Heart left ventricle (tissue), 13 donors: ENCODE results near the gene C20orf96.

ENCODE experiments used
- POLR2A ChIP-seq, 2 donors: fragments of 450-650 bp; IDR thresholded peaks; one replicate each; pipeline ENCODE4 v1.6.1; 2017; ENCODE audit warnings: antibody characterized with exemption in 2 of 2, mild to moderate bottlenecking in 2 of 2, moderate library complexity in 2 of 2
- TF ChIP-seq, protein P1 (sequence below), 12 donors: fragments of 200-600 bp; sonication (generic) in 4 of 12; IDR thresholded peaks; one replicate each; pipeline versions ENCODE4 v1.5.0 to v1.8.0; 2018 to 2022; ENCODE audit warnings: antibody characterized with exemption in 12 of 12, mild to moderate bottlenecking in 5 of 12
- donor health status: ischemic (EF 13 %, LVEDD 7.1; RV severe dilation, severe dysfunction).
- donor health status: DM: no; HTN: yes; CAD: no.
- donor health status: DM: no; HTN: no; CAD: no.
- donor health status: ischemic (EF 25% LVEDD 6.9; RV normal size, moderate dysfunction).
- donor health status: ischemic (EF 25% LVEDD 5.7; RV mildly dilated, moderate dysfunction).
- donor health status: ischemic (EF 35%, LVEDD 5.7; RV mildly dilated, moderate dysfunction).
- donor health status: nonischemic (EF 11% LVEDD 7.7; RV severe dilation, severe dysfunction).
- donor health status: DM: yes; HTN: yes; CAD: no.
- donor health status: PGD.
- donor health status: ischemic (EF 29% LVEDD 5.4; RV normal size, mild dysfunction).
- donor health status: nonischemic (EF 23%, LVEDD 6.1; RV moderate dilation, normal function).

DNA sequence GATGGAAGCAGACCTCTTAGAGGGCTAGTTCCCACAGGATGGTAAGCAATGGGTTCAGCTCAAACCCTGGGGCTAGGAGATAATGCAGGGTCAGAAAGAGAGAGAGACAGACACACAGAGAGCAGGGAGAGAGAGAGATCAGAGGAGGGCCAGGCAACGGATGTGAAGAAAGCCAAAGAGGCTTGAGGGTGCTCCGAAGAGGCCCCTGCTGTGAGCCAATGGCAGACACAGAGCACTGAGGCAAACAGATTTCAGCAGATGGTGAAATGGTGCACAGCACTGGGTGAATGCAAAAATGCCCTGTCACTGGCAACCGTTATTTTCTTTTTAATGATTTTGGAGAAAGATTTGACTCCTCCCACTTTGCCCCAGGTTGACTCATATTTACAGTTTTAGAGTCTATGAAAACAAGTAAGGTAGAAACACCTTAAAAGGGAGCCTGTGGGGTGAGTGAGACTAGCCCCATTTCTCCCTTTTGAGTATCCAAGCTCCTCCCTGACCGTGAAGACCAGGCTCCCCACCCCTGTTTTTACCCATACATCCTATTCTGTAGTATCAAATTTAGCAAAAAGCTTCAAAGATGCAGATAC, 32.2 kb downstream of the C20orf96 start:
- TF ChIP-seq, protein P1, sequence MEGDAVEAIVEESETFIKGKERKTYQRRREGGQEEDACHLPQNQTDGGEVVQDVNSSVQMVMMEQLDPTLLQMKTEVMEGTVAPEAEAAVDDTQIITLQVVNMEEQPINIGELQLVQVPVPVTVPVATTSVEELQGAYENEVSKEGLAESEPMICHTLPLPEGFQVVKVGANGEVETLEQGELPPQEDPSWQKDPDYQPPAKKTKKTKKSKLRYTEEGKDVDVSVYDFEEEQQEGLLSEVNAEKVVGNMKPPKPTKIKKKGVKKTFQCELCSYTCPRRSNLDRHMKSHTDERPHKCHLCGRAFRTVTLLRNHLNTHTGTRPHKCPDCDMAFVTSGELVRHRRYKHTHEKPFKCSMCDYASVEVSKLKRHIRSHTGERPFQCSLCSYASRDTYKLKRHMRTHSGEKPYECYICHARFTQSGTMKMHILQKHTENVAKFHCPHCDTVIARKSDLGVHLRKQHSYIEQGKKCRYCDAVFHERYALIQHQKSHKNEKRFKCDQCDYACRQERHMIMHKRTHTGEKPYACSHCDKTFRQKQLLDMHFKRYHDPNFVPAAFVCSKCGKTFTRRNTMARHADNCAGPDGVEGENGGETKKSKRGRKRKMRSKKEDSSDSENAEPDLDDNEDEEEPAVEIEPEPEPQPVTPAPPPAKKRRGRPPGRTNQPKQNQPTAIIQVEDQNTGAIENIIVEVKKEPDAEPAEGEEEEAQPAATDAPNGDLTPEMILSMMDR (IDR thresholded peaks at IDR 0.05) = no peak
- TF ChIP-seq POLR2A (IDR thresholded peaks at IDR 0.05) = no peak
